ENCODE results near the gene SOX13. TPM values are rescaled to one million over a fixed set of nuclear protein-coding genes. Genes with fewer than 3 reads are reported as not detected.

SOX13 gene
- total RNA-seq, 1 donor from 2014 or later: 8.2 TPM

DNA sequence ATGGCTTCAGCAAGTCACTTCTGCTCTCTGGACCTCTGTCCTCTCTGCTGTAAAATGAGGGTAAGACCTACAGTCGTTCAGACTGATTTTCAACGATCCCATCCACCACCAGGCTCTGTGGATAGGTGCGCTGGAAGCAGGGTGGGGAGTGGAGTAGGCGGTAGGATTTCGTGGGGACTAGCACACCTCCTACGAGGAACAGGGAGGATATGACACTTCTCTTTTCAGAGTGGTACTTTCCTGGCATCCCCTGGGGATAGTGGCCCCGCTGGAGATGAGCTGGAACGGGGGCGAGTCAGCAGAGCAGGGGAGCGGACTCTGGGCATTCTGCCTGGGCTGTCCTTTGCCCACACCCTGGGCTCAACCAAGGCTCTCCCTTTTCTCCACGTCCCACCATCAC, 61.2 kb downstream of the SOX13 start:
- no peak for DNase-seq (ENCODE audit: low read depth)
- TF ChIP-seq, protein P1, sequence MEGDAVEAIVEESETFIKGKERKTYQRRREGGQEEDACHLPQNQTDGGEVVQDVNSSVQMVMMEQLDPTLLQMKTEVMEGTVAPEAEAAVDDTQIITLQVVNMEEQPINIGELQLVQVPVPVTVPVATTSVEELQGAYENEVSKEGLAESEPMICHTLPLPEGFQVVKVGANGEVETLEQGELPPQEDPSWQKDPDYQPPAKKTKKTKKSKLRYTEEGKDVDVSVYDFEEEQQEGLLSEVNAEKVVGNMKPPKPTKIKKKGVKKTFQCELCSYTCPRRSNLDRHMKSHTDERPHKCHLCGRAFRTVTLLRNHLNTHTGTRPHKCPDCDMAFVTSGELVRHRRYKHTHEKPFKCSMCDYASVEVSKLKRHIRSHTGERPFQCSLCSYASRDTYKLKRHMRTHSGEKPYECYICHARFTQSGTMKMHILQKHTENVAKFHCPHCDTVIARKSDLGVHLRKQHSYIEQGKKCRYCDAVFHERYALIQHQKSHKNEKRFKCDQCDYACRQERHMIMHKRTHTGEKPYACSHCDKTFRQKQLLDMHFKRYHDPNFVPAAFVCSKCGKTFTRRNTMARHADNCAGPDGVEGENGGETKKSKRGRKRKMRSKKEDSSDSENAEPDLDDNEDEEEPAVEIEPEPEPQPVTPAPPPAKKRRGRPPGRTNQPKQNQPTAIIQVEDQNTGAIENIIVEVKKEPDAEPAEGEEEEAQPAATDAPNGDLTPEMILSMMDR (IDR thresholded peaks at IDR 0.05; ENCODE audit: insufficient read depth, low read length, poor library complexity, severe bottlenecking): no peak
- Histone ChIP-seq H3K4me3 (ENCODE audit: low read depth, low read length) (no peak overlapping the region), H3K27me3 (ENCODE audit: control insufficient read depth, insufficient read depth, low read length) (no peaks in the 10 kb centered on the region), H3K36me3 (ENCODE audit: control insufficient read depth, insufficient read depth, low read length) (no peaks in the 10 kb centered on the region)

DNA sequence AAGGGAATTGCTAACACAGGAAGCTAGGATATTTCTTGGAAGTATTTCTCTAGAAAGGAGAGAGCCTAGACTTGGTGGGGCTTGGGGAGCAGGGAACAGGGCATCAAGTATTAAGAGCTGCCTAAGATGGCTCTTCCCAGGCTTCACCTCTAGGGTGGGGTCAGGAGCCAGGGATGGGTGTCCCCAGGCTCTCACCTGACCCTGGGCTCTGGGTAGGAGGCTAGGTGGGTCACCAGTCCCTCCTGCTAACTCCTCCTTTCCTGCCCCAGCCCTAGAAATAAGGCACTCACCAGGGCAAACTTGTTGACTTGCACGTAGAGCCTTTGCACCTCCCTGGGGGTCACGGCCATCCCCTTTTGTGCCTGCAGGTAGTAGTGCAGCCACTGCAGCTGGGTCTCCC, 63.9 kb downstream of the SOX13 start:
- Histone ChIP-seq H3K36me3 (ENCODE audit: control insufficient read depth, insufficient read depth, low read length) (no peaks in the 10 kb centered on the region), H3K4me3 (ENCODE audit: low read depth, low read length) (no peak overlapping the region), H3K27me3 (ENCODE audit: control insufficient read depth, insufficient read depth, low read length) (no peaks in the 10 kb centered on the region)
- no peak for DNase-seq (ENCODE audit: low read depth)
- TF ChIP-seq, protein P1 (IDR thresholded peaks at IDR 0.05; ENCODE audit: insufficient read depth, low read length, poor library complexity, severe bottlenecking): no peak

DNA sequence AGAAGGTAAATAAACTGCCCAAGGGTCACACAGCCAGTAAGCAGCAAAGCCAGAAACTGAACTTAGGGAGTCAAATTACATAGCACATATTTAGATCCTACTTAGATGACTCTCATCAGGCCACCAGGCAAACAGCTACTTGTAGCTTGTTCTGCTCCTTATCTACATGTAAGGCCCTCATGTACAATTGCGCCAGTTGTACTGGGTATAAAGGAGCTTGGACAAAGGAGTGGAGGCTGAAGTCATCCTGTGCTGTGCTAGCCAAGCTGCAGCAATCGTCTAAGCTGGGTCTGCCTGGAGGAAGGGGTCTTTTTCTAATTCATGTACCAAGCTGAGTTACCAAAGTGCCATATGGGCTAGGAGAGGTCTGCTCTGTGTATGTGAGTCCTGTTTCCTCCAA, 66.2 kb downstream of the SOX13 start:
- no peaks in the 10 kb centered on the region for H3K27me3 ChIP-seq (ENCODE audit: control insufficient read depth, insufficient read depth, low read length)
- TF ChIP-seq, protein P1 (IDR thresholded peaks at IDR 0.05; ENCODE audit: insufficient read depth, low read length, poor library complexity, severe bottlenecking): no peak
- no peak for DNase-seq (ENCODE audit: low read depth)
- H3K36me3 ChIP-seq (ENCODE audit: control insufficient read depth, insufficient read depth, low read length): no peaks in the 10 kb centered on the region
- H3K4me3 ChIP-seq (ENCODE audit: low read depth, low read length): no peak overlapping the region

DNA sequence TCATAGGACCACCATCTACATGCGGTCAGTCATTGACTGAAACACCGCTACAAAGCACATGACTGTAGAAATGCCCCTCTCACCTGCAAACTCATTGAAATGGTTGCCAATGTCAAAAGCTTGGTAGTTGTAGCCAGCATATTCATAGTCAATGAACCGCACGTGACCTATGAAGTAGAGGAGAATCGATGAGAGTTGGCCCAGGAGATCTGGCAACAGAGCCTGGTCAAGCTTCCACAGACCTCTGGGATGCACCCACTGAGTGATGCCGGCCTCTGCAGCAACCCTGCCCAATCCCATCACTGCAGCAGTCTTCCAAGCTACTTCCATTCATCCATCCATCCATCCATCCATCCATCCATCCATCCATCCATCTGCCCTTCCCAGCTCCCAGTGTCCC, 67.0 kb downstream of the SOX13 start:
- no peak for DNase-seq (ENCODE audit: low read depth)
- Histone ChIP-seq H3K36me3 (ENCODE audit: control insufficient read depth, insufficient read depth, low read length) (no peaks in the 10 kb centered on the region), H3K4me3 (ENCODE audit: low read depth, low read length) (no peak overlapping the region), H3K27me3 (ENCODE audit: control insufficient read depth, insufficient read depth, low read length) (no peaks in the 10 kb centered on the region)
- TF ChIP-seq, protein P1 (IDR thresholded peaks at IDR 0.05; ENCODE audit: insufficient read depth, low read length, poor library complexity, severe bottlenecking): no peak

DNA sequence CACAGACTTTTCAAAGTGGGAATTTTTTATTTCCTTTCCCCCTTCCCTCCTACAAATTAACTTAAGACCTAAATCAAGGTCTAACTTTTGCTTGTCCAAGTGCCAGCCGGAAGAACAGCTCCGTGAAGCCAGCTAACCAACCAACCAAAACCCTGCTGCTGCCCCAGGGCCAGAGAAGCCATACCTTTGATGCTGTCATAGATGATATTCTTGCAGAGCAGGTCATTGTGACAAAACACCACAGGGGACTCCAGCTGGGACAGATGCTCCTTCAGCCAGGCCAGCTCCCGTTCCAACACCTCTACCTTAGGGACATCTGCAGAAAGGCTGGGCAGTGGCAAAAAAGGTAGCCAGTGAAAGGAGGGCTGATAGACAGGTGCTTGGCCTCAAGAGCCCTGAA, 68.2 kb downstream of the SOX13 start:
- H3K27me3 ChIP-seq (ENCODE audit: control insufficient read depth, insufficient read depth, low read length): no peaks in the 10 kb centered on the region
- TF ChIP-seq, protein P1 (IDR thresholded peaks at IDR 0.05; ENCODE audit: insufficient read depth, low read length, poor library complexity, severe bottlenecking): no peak
- DNase-seq (ENCODE audit: low read depth): no peak
- no peaks in the 10 kb centered on the region for H3K36me3 ChIP-seq (ENCODE audit: control insufficient read depth, insufficient read depth, low read length)
- H3K4me3 ChIP-seq (ENCODE audit: low read depth, low read length): no peak overlapping the region

Data from kidney epithelial cell (primary cell).